Measurements from ENCODE around the gene KLHL29.

The KLHL29 gene

DNA sequence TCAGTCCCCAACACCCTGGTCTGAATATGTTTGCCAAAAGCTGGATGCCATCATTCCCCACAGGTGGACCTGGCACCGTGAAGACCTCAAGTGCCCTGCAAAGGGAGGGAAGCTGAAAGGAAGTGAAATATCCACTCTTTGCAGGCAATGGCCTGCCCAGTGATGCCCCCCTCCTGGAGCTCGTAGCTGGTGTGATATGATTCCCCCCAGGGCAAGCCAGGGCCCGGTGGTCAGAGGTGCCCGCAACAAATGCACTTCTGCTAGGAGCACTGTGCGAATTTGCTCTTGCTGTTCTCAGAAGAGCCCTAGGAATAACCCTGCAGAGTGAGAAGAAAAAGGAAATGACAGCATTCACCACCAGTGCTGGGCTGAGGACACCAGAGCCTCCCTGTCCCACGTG lies 247.4 kb downstream of the KLHL29 start:
- no peaks in the 10 kb centered on the region for H3K4me1 ChIP-seq (ENCODE audit: control insufficient read depth, low read length)
- TF ChIP-seq, protein P1, sequence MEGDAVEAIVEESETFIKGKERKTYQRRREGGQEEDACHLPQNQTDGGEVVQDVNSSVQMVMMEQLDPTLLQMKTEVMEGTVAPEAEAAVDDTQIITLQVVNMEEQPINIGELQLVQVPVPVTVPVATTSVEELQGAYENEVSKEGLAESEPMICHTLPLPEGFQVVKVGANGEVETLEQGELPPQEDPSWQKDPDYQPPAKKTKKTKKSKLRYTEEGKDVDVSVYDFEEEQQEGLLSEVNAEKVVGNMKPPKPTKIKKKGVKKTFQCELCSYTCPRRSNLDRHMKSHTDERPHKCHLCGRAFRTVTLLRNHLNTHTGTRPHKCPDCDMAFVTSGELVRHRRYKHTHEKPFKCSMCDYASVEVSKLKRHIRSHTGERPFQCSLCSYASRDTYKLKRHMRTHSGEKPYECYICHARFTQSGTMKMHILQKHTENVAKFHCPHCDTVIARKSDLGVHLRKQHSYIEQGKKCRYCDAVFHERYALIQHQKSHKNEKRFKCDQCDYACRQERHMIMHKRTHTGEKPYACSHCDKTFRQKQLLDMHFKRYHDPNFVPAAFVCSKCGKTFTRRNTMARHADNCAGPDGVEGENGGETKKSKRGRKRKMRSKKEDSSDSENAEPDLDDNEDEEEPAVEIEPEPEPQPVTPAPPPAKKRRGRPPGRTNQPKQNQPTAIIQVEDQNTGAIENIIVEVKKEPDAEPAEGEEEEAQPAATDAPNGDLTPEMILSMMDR (IDR thresholded peaks at IDR 0.05; ENCODE audit: low read depth, low read length, poor library complexity, severe bottlenecking): no peak
- no peak for TF ChIP-seq EZH2phosphoT487 (IDR thresholded peaks at IDR 0.05; ENCODE audit: borderline replicate concordance, low read length)
- H3K79me2 ChIP-seq (ENCODE audit: control insufficient read depth, low read length): no peaks in the 10 kb centered on the region

DNA sequence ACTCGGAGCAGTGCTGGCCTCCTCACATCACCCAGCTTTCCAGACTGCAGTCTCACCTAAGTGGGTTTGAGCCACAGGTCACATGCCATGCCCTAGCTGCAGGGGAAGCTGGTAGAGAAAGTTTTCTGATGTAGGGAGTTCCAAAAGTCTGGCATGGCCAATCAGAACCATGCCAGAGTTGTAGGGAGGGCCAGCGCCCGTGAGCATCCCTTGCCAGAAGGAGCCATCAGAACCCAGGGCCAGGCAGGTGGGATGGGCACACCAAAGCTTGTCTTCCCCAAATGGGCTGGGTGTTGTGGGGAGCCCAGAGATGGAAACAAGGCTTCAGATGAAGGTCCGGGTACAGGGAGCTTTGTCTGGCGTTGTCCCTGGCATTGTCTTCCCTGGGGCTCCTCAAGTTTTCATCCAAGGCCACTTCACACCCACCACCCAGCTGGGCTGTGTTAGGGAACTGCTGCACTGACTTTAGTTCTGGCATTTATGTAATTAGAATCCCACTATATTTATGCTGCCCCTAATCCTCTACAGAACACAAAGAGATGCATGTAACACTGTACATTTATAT lies 247.9 kb downstream of the KLHL29 start:
- no peaks in the 10 kb centered on the region for H4K20me1 ChIP-seq (ENCODE audit: control insufficient read depth, insufficient read depth, low read depth, low read length)
- H3K27me3 ChIP-seq (ENCODE audit: control insufficient read depth, low read length): no peaks in the 10 kb centered on the region
- H3K9me2 ChIP-seq (replicated peaks; ENCODE audit: control insufficient read depth, low read length): no peaks in the 10 kb centered on the region
- no peak overlapping the region for H3K4me2 ChIP-seq (ENCODE audit: low read length)
- no peaks in the 10 kb centered on the region for H3K36me3 ChIP-seq (ENCODE audit: control insufficient read depth, low read length)
- no peaks in the 10 kb centered on the region for H3F3A ChIP-seq (ENCODE audit: control insufficient read depth, insufficient read depth)
- H3K9me3 ChIP-seq (ENCODE audit: control insufficient read depth, insufficient read depth, low read length): no peaks in the 10 kb centered on the region
- no peak overlapping the region for H3K27ac ChIP-seq (ENCODE audit: low read depth, low read length)
- H3K4me1 ChIP-seq (ENCODE audit: control insufficient read depth, low read length): no peaks in the 10 kb centered on the region
- no peak overlapping the region for H3K4me3 ChIP-seq (ENCODE audit: low read length)
- H3K79me2 ChIP-seq (ENCODE audit: control insufficient read depth, low read length): no peaks in the 10 kb centered on the region
- no peak for TF ChIP-seq EZH2phosphoT487 (IDR thresholded peaks at IDR 0.05; ENCODE audit: borderline replicate concordance, low read length)
- TF ChIP-seq, protein P1 (IDR thresholded peaks at IDR 0.05; ENCODE audit: low read depth, low read length, poor library complexity, severe bottlenecking): no peak

More for the DNA sequence above, 247.4 kb downstream of the KLHL29 start:
- Histone ChIP-seq H3K36me3 (ENCODE audit: control insufficient read depth, low read length) (no peaks in the 10 kb centered on the region), H3K9me3 (ENCODE audit: control insufficient read depth, insufficient read depth, low read length) (no peaks in the 10 kb centered on the region), H4K20me1 (ENCODE audit: control insufficient read depth, insufficient read depth, low read depth, low read length) (no peaks in the 10 kb centered on the region), H3K9me2 (replicated peaks; ENCODE audit: control insufficient read depth, low read length) (no peaks in the 10 kb centered on the region), H3K27me3 (ENCODE audit: control insufficient read depth, low read length) (no peaks in the 10 kb centered on the region), H3K4me3 (ENCODE audit: low read length) (no peak overlapping the region), H3K4me2 (ENCODE audit: low read length) (no peak overlapping the region), H3K27ac (ENCODE audit: low read depth, low read length) (no peak overlapping the region), H3F3A (ENCODE audit: control insufficient read depth, insufficient read depth) (no peaks in the 10 kb centered on the region)

DNA sequence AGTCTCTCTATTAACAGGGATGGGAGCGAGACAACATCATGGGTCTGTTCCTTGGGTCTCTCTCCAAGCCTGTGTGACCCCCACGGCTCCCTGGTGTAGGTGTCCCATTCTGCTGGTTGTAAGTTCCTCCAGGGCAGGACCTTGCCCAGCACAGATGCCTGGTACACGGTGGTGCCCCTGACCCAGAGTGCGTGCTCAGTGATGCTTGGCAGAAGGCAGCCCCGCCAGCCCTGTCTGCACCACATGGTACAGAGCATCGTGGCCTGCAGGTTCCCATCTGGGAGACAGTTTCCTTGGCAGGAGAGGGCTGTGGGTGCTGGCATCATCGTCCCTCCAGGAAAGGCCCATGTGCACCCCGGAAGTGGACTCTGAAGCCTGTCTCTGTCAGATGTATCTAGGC lies 249.0 kb downstream of the KLHL29 start:
- H3K9me3 ChIP-seq (ENCODE audit: control insufficient read depth, insufficient read depth, low read length): no peaks in the 10 kb centered on the region
- H3K4me3 ChIP-seq (ENCODE audit: low read length): no peak overlapping the region
- no peaks in the 10 kb centered on the region for H3K79me2 ChIP-seq (ENCODE audit: control insufficient read depth, low read length)
- no peaks in the 10 kb centered on the region for H3K27me3 ChIP-seq (ENCODE audit: control insufficient read depth, low read length)
- H3F3A ChIP-seq (ENCODE audit: control insufficient read depth, insufficient read depth): no peaks in the 10 kb centered on the region
- no peaks in the 10 kb centered on the region for H3K36me3 ChIP-seq (ENCODE audit: control insufficient read depth, low read length)
- no peak overlapping the region for H3K4me2 ChIP-seq (ENCODE audit: low read length)
- H3K27ac ChIP-seq (ENCODE audit: low read depth, low read length): no peak overlapping the region
- no peaks in the 10 kb centered on the region for H3K4me1 ChIP-seq (ENCODE audit: control insufficient read depth, low read length)
- H3K9me2 ChIP-seq (replicated peaks; ENCODE audit: control insufficient read depth, low read length): no peaks in the 10 kb centered on the region
- TF ChIP-seq EZH2phosphoT487 (IDR thresholded peaks at IDR 0.05; ENCODE audit: borderline replicate concordance, low read length): no peak
- TF ChIP-seq, protein P1 (IDR thresholded peaks at IDR 0.05; ENCODE audit: low read depth, low read length, poor library complexity, severe bottlenecking): no peak
- no peaks in the 10 kb centered on the region for H4K20me1 ChIP-seq (ENCODE audit: control insufficient read depth, insufficient read depth, low read depth, low read length)
